SK-N-SH treated with all-trans-retinoic acid at 6 μM for 48 hours (cell line): ENCODE measurements around the gene ORM2.

ENCODE experiments used
- ARNTL ChIP-seq: fragments of 450-650 bp; formaldehyde crosslinking; IDR thresholded peaks from 2 replicates; pipeline ENCODE4 v1.5.0; 2020; ENCODE audit warnings: low read depth, mild to moderate bottlenecking, moderate library complexity, borderline replicate concordance
- RARB ChIP-seq: fragments of 250-450 bp; sonication (Bioruptor Pico); IDR thresholded peaks from 2 replicates; pipeline ENCODE4 v1.8.0; 2021; ENCODE audit warnings: mild to moderate bottlenecking, moderate library complexity
- ZFP3 ChIP-seq: fragments of 250-450 bp; sonication (Bioruptor Pico); IDR thresholded peaks from 2 replicates; pipeline ENCODE4 v1.5.0; 2020; ENCODE audit warnings: mild to moderate bottlenecking, moderate library complexity
- TF ChIP-seq, protein P1 (sequence below): fragments of 250-450 bp; sonication (Bioruptor Pico); IDR thresholded peaks from 2 replicates; pipeline ENCODE4 v1.5.1; 2020; ENCODE audit warnings: low read depth, mild to moderate bottlenecking, moderate library complexity

DNA sequence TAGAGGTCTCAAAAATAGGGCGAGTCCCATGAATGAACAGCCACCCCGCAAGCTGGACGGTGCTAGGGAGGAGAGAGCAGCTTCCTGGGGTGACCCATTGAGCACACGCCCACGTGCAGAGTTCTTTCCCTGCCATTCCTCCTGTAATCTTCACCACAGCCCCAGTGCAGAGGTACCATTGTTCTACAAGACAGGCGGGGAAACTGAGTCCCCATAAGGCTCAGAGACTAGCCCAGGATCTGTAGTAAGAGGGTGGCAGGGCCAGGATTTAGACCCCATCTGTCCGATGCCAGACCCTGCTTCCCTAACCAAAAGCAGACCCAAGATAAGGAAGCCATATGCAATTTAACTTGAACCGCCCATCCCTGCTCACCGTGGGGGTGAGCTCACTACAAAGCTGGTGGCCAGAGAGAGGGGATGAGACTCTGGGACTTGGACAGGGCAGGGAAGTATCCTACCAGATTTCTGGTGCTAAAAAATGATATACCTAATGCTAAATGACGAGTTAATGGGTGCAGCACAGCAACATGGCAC is 43.5 kb upstream of the ORM2 start:
- TF ChIP-seq ZFP3 (CRISPR knock-in tag), result no peak
- no peak for TF ChIP-seq RARB (CRISPR knock-in tag)
- TF ChIP-seq, protein P1, sequence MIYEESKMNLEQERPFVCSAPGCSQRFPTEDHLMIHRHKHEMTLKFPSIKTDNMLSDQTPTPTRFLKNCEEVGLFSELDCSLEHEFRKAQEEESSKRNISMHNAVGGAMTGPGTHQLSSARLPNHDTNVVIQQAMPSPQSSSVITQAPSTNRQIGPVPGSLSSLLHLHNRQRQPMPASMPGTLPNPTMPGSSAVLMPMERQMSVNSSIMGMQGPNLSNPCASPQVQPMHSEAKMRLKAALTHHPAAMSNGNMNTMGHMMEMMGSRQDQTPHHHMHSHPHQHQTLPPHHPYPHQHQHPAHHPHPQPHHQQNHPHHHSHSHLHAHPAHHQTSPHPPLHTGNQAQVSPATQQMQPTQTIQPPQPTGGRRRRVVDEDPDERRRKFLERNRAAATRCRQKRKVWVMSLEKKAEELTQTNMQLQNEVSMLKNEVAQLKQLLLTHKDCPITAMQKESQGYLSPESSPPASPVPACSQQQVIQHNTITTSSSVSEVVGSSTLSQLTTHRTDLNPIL, result no peak
- TF ChIP-seq ARNTL, result no peak
